Prostate gland (tissue), 2 donors: Measurements from ENCODE around the gene TMEM250.
"Not testable (repeated sequence)": the region's sequence is repeated elsewhere in the genome, so short reads cannot be mapped to it uniquely, and the experiment has no call there.

Experiments used
- CTCF ChIP-seq, 4 experiments: fragments of 200-600 bp in 2 of 4; fragments of 450-650 bp in 2 of 4; sonication (generic) in 2 of 4; IDR thresholded peaks; 1 replicate in 3 of 4; 2 replicates in 1 of 4; pipeline ENCODE4 v1.5.1; 2016 to 2019; ENCODE audit warnings: antibody characterized with exemption in 4 of 4, mild to moderate bottlenecking in 2 of 4, moderate library complexity in 2 of 4
- POLR2AphosphoS5 ChIP-seq: sonication (generic); formaldehyde crosslinking; IDR thresholded peaks from one replicate; pipeline ENCODE4 v1.6.1; 2017; ENCODE audit warnings: antibody characterized with exemption

GRCh38 chr9:136101615-136102074, 17.0 kb downstream of the TMEM250 start:
- TF ChIP-seq POLR2AphosphoS5; CTCF (IDR thresholded peaks at IDR 0.05): not testable (repeated sequence)
